Esophagus muscularis mucosa (tissue), 4 donors: ENCODE results near the gene KRR1. TPM values are rescaled to one million over a fixed set of nuclear protein-coding genes. Genes with fewer than 3 reads are reported as not detected.

ENCODE experiments used
- DNase-seq: peaks from one replicate; pipeline ENCODE4 v3.0.0-alpha.2; 2017; ENCODE audit errors: extremely low spot score
- H3K27ac ChIP-seq, 4 donors: fragments of 200-600 bp; sonication (generic); replicated peaks in 1 of 4; 1 replicate in 3 of 4; 2 replicates in 1 of 4; pipeline ENCODE4 v1.5.1; 2016 to 2019; ENCODE audit warnings: mild to moderate bottlenecking in 1 of 4
- H3K27me3 ChIP-seq, 4 donors: fragments of 200-600 bp; sonication (generic); one replicate each; pipeline versions ENCODE4 v1.5.1 to v1.6.0; 2016 to 2019
- H3K36me3 ChIP-seq, 4 donors: fragments of 200-600 bp; sonication (generic); one replicate each; pipeline ENCODE4 v1.5.1; 2016 to 2019
- H3K4me1 ChIP-seq, 4 donors: fragments of 200-600 bp; sonication (generic); one replicate each; pipeline ENCODE4 v1.5.1; 2016 to 2019
- H3K4me3 ChIP-seq, 4 donors: fragments of 200-600 bp; sonication (generic); 1 replicate in 2 of 4; 2 replicates in 2 of 4; pipeline ENCODE4 v1.5.1; 2016 to 2019; ENCODE audit warnings: mild to moderate bottlenecking in 4 of 4, moderate library complexity in 1 of 4
- H3K9me3 ChIP-seq, 4 donors: fragments of 200-600 bp; sonication (generic); 1 replicate in 3 of 4; 2 replicates in 1 of 4; pipeline ENCODE4 v1.5.1; 2016 to 2019
- CTCF ChIP-seq, 3 experiments: fragments of 200-600 bp in 2 of 3; fragments of 450-650 bp in 1 of 3; sonication (generic) in 2 of 3; IDR thresholded peaks; one replicate each; pipeline ENCODE4 v1.5.1; 2017 to 2019; ENCODE audit warnings: antibody characterized with exemption in 3 of 3, mild to moderate bottlenecking in 2 of 3, moderate library complexity in 1 of 3
- EP300 ChIP-seq: sonication (generic); formaldehyde crosslinking; IDR thresholded peaks from one replicate; pipeline ENCODE4 v1.6.1; 2017; ENCODE audit warnings: antibody characterized with exemption
- POLR2A ChIP-seq: fragments of 450-650 bp; IDR thresholded peaks from one replicate; pipeline ENCODE4 v1.6.1; 2017; ENCODE audit warnings: antibody characterized with exemption, moderate library complexity, mild to moderate bottlenecking, low read depth
- POLR2AphosphoS5 ChIP-seq, 2 donors: sonication (generic); formaldehyde crosslinking; IDR thresholded peaks; one replicate each; pipeline ENCODE4 v1.6.1; 2017; ENCODE audit warnings: antibody characterized with exemption in 2 of 2
- WGBS: methylation state at CpG from one replicate; pipeline ENCODE4 v1.1.5; 2018; 5-methylcytosine and 5-hydroxymethylcytosine counted together
- intact Hi-C: fragments of 100-400 bp; cut with DNase I; formaldehyde crosslinking; loops from one replicate; pipeline ENCODE4 v1.15.1; 2023
- total RNA-seq, 4 donors: library from RNA; depleted of rRNA; stranded (reverse); fragments of >200 nt; gene quantifications; one replicate each; pipeline versions ENCODE4 v1.1.0 to v1.2.1, GENCODE V29; 2016

KRR1 gene
- total RNA-seq, 4 donors from 2014 or later, result 17.9 to 37.4 (median 23.8) TPM

DNA sequence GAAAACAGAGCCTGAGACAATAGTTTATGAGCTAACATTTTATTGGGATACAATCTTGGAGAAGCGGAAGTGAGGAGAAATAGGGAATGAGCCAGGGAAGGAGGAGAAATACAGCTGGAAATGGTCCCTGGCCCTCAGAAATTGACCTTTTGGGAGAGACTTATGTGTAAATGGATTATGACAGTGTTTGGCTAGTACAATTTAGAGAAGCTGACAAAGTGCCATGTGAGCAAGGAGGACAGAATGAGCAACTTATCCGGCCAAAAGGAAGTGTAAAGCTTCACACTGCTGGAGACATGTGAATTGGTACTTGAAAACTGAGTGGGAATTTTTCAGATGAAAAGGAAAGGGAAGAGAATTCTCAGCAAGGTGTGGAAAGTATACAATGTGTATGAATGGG lies 28.0 kb downstream of the KRR1 start:
- intact Hi-C loops, result loop anchor here (5.0 kb wide), 2 partner anchors 91 to 151 kb away; partner anchors contain the start of genes CAPS2, GLIPR1L1 and GLIPR1L2
- Histone ChIP-seq H3K27ac (peak overlapping the region; percentile 15 to 53 (median 25)), H3K27me3 (no peaks in the 10 kb centered on the region), H3K9me3 (no peaks in the 10 kb centered on the region), H3K4me1 (peaks cover 0 to 48% (median 41%) of the 10 kb centered on the region in 4 donors), H3K4me3 (peak overlapping the region in 2 of 4 donors; percentile 57 to 66), H3K36me3 (peaks cover 0 to 10% (median 0%) of the 10 kb centered on the region in 4 donors)
- no peak for TF ChIP-seq POLR2A
- TF ChIP-seq CTCF (IDR thresholded peaks at IDR 0.05), result no peak
- no peak for TF ChIP-seq POLR2AphosphoS5 (IDR thresholded peaks at IDR 0.05)
- TF ChIP-seq EP300, result no peak
- WGBS, result 37% methylated on average over 2 of the region's 2 CpGs
- DNase-seq, result no peak

DNA sequence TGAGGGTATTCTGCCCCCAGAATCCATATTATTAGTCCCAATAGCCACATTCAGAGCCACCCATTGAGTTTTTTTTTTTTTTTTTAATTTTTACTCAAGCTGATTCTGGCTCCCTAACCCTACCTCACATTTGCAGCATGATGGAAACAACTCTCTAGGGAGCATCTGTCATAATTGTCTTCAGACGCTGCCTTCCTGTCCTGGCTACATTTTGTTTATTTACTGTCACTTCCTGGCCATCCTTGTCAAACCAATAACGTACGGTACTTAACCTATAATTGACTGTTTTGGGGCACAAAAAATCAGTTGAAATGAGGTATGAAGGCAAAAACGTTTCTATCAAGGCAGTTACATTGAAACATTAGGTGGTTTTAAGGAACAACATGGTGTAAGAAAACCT lies 28.8 kb downstream of the KRR1 start:
- Histone ChIP-seq H3K9me3 (no peaks in the 10 kb centered on the region), H3K27me3 (no peaks in the 10 kb centered on the region), H3K4me3 (peak overlapping the region in 3 of 4 donors; percentile 57 to 66 (median 61)), H3K27ac (peak overlapping the region in 3 of 4 donors; percentile 15 to 78 (median 33)), H3K36me3 (peaks cover 0 to 5% (median 0%) of the 10 kb centered on the region in 4 donors), H3K4me1 (peaks cover 0 to 48% (median 39%) of the 10 kb centered on the region in 4 donors)
- no peak for DNase-seq
- intact Hi-C loops, result loop anchor here (5.0 kb wide), 2 partner anchors 90 to 150 kb away; partner anchors contain the start of genes CAPS2, GLIPR1L1 and GLIPR1L2
- TF ChIP-seq POLR2AphosphoS5 (IDR thresholded peaks at IDR 0.05) (no peak), POLR2A (no peak), CTCF (IDR thresholded peaks at IDR 0.05) (no peak), EP300 (no peak)
- WGBS, result 30% methylated on average over 4 of the region's 4 CpGs

GRCh38 chr12:75481774-75482173 lies 29.6 kb downstream of the KRR1 start:
- Histone ChIP-seq H3K4me3 (peak overlapping the region; percentile 44 to 66 (median 59)), H3K27me3 (no peaks in the 10 kb centered on the region), H3K36me3 (no peaks in the 10 kb centered on the region), H3K27ac (peak overlapping the region; percentile 77 to 84 (median 80)), H3K4me1 (peaks cover 0 to 48% (median 39%) of the 10 kb centered on the region in 4 donors), H3K9me3 (no peaks in the 10 kb centered on the region)
- intact Hi-C loops, result loop anchor here (5.0 kb wide), 2 partner anchors 89 to 149 kb away; partner anchors contain the start of genes CAPS2, GLIPR1L1 and GLIPR1L2
- no peak for DNase-seq
- no peak for TF ChIP-seq EP300
- TF ChIP-seq POLR2A, result no peak
- no peak for TF ChIP-seq CTCF (IDR thresholded peaks at IDR 0.05)
- no peak for TF ChIP-seq POLR2AphosphoS5 (IDR thresholded peaks at IDR 0.05)
- WGBS, result 61% methylated on average over 4 of the region's 4 CpGs

- intact Hi-C loops, result loop anchor here (5.0 kb wide), 2 partner anchors 89 to 149 kb away; partner anchors contain the start of genes CAPS2, GLIPR1L1 and GLIPR1L2
- H3K27me3 ChIP-seq, result no peaks in the 10 kb centered on the region
- DNase-seq, result no peak
- TF ChIP-seq EP300 (no peak), POLR2A (no peak), POLR2AphosphoS5 (IDR thresholded peaks at IDR 0.05) (no peak), CTCF (IDR thresholded peaks at IDR 0.05) (no peak)
- H3K36me3 ChIP-seq, result no peaks in the 10 kb centered on the region
- no peaks in the 10 kb centered on the region for H3K9me3 ChIP-seq
- peak overlapping the region; percentile 77 to 84 (median 80) for H3K27ac ChIP-seq
- peak overlapping the region; percentile 44 to 66 (median 59) for H3K4me3 ChIP-seq
- peaks cover 0 to 48% (median 39%) of the 10 kb centered on the region in 4 donors for H3K4me1 ChIP-seq
- 34% methylated on average over 5 of the region's 5 CpGs for WGBS
Measured at GRCh38 chr12:75481013-75481705, 30.2 kb downstream of the KRR1 start.
